H1 (cell line): ENCODE data around the gene NCOA5. TPM values are rescaled to one million over a fixed set of nuclear protein-coding genes. Genes with fewer than 3 reads are reported as not detected.

Experiments
- BRCA1 ChIP-seq: IDR thresholded peaks from 2 replicates; pipeline ENCODE4 v1.6.1; 2012; ENCODE audit warnings: low read depth, low read length, improper control_type of control experiment
- CBX5 ChIP-seq: fragments of 300-800, 300-1000 bp; sonication (generic); IDR thresholded peaks from 2 replicates; pipeline ENCODE4 v1.7.1; 2016; ENCODE audit warnings: antibody characterized with exemption, low read length, low read depth
- HDAC2 ChIP-seq, 2 experiments: fragments of 300-600 bp in 1 of 2; sonication (generic) in 1 of 2; IDR thresholded peaks; 2 replicates each; pipeline ENCODE4 v1.6.1; 2011 to 2012; ENCODE audit warnings: low read depth in 2 of 2, low read length in 2 of 2, mild to moderate bottlenecking in 2 of 2, moderate library complexity in 2 of 2, borderline replicate concordance in 1 of 2, inconsistent platforms in 1 of 2
- MAFK ChIP-seq: IDR thresholded peaks from 2 replicates; pipeline ENCODE4 v1.6.1; 2012; ENCODE audit warnings: low read depth, mild to moderate bottlenecking, improper control_type of control experiment, low read length
- SUZ12 ChIP-seq: fragments of 200-600 bp; sonication (generic); IDR thresholded peaks from 2 replicates; pipeline ENCODE4 v1.6.1; 2012; ENCODE audit warnings: mild to moderate bottlenecking, inconsistent platforms, low read length, moderate library complexity, mixed read lengths
- TBP ChIP-seq: IDR thresholded peaks from 2 replicates; pipeline ENCODE4 v1.6.1; 2011; ENCODE audit warnings: low read depth, low read length, improper control_type of control experiment
- TCF12 ChIP-seq: IDR thresholded peaks from 2 replicates; pipeline ENCODE4 v1.6.1; 2011; ENCODE audit warnings: low read depth, mild to moderate bottlenecking, low read length
- polyA plus RNA-seq, 7 experiments: library from polyadenylated mRNA; depleted of rRNA in 3 of 7; stranded (reverse) in 5 of 7; unstranded in 2 of 7; fragments of >200 nt in 5 of 7; fragments of 200-250 nt in 2 of 7; gene quantifications; 1 replicate in 5 of 7; 2 replicates in 1 of 7; 4 replicates in 1 of 7; pipeline versions ENCODE4 v1.2.1 to v1.2.3, GENCODE V29; 2011 to 2013; ENCODE audit warnings: missing spikeins in 2 of 7, mixed read lengths in 2 of 7
- total RNA-seq: library from RNA; stranded (reverse); fragmentation: NEBNext Ultra II Directional; extraction: Animal tissue kit (Norgen Biotek cat#: 25700); gene quantifications from 2 replicates; pipeline ENCODE4 v1.2.1, GENCODE V29; 2021

The NCOA5 gene
- total and polyA plus RNA-seq, 2 of the 8 experiments (the other 6 are each of a cell fraction or from before 2014, with no cell fraction given), result 20.4 to 29.0 TPM

- TF ChIP-seq TCF12, result no peak
- no peak for TF ChIP-seq BRCA1
- TF ChIP-seq HDAC2 (IDR thresholded peaks at IDR 0.05; ENCODE audit: borderline replicate concordance in 1 of 2, low read depth in 2 of 2, low read length in 2 of 2), result no peak
- no peak for TF ChIP-seq TBP
- TF ChIP-seq MAFK, result no peak
- no peak for TF ChIP-seq SUZ12
- no peak for TF ChIP-seq CBX5
These were observed 48.1 kb upstream of the NCOA5 start (continued) for GRCh38 chr20:46137816-46138215.
